Peyer's patch (tissue), 4 donors: ENCODE results near the gene SLC35F4. TPM values are rescaled to one million over a fixed set of nuclear protein-coding genes. Genes with fewer than 3 reads are reported as not detected.

Experiments used
- DNase-seq, 3 donors: peaks; one replicate each; pipeline ENCODE4 v3.0.0-alpha.2; 2017 to 2019
- H3K27ac ChIP-seq, 4 donors: fragments of 200-600 bp; sonication (generic); one replicate each; pipeline ENCODE4 v1.5.1; 2016 to 2019
- H3K27me3 ChIP-seq, 2 donors: fragments of 200-600 bp; sonication (generic); one replicate each; pipeline ENCODE4 v1.5.1; 2019
- H3K36me3 ChIP-seq, 3 donors: fragments of 200-600 bp; sonication (generic); one replicate each; pipeline ENCODE4 v1.5.1; 2016 to 2019
- H3K4me1 ChIP-seq, 4 donors: fragments of 200-600 bp; sonication (generic); one replicate each; pipeline ENCODE4 v1.5.1; 2016 to 2019
- H3K4me3 ChIP-seq, 4 donors: fragments of 200-600 bp; sonication (generic); 1 replicate in 3 of 4; 2 replicates in 1 of 4; pipeline ENCODE4 v1.5.1; 2016 to 2019; ENCODE audit warnings: mild to moderate bottlenecking in 1 of 4
- H3K9me3 ChIP-seq, 4 donors: fragments of 200-600 bp; sonication (generic); one replicate each; pipeline ENCODE4 v1.5.1; 2016 to 2019; ENCODE audit warnings: mild to moderate bottlenecking in 1 of 4
- POLR2A ChIP-seq, 2 donors: fragments of 450-650 bp; IDR thresholded peaks; one replicate each; pipeline ENCODE4 v1.5.1; 2017; ENCODE audit warnings: antibody characterized with exemption in 2 of 2, mild to moderate bottlenecking in 2 of 2, moderate library complexity in 2 of 2
- total RNA-seq, 4 donors: library from RNA; depleted of rRNA; stranded (reverse); fragments of >200 nt; gene quantifications; one replicate each; pipeline ENCODE4 v1.1.0, GENCODE V29; 2016
- TF ChIP-seq, protein P1 (sequence below), 6 experiments: fragments of 450-650 bp in 4 of 6; fragments of 200-600 bp in 2 of 6; sonication (generic) in 1 of 6; IDR thresholded peaks; one replicate each; pipeline ENCODE4 v1.5.1; 2017 to 2019; ENCODE audit warnings: antibody characterized with exemption in 6 of 6, mild to moderate bottlenecking in 3 of 6, moderate library complexity in 1 of 6

SLC35F4 gene
- total RNA-seq, 4 donors from 2014 or later = not detected

GRCh38 chr14:57582746-57583145, 283.1 kb downstream of the SLC35F4 start:
- H3K27me3 ChIP-seq = no peaks in the 10 kb centered on the region
- no peaks in the 10 kb centered on the region for H3K9me3 ChIP-seq
- no peak overlapping the region for H3K27ac ChIP-seq
- H3K4me1 ChIP-seq = no peaks in the 10 kb centered on the region
- DNase-seq = no peak
- H3K36me3 ChIP-seq = no peaks in the 10 kb centered on the region
- H3K4me3 ChIP-seq = no peak overlapping the region
- TF ChIP-seq POLR2A (IDR thresholded peaks at IDR 0.05) = no peak
- TF ChIP-seq, protein P1, sequence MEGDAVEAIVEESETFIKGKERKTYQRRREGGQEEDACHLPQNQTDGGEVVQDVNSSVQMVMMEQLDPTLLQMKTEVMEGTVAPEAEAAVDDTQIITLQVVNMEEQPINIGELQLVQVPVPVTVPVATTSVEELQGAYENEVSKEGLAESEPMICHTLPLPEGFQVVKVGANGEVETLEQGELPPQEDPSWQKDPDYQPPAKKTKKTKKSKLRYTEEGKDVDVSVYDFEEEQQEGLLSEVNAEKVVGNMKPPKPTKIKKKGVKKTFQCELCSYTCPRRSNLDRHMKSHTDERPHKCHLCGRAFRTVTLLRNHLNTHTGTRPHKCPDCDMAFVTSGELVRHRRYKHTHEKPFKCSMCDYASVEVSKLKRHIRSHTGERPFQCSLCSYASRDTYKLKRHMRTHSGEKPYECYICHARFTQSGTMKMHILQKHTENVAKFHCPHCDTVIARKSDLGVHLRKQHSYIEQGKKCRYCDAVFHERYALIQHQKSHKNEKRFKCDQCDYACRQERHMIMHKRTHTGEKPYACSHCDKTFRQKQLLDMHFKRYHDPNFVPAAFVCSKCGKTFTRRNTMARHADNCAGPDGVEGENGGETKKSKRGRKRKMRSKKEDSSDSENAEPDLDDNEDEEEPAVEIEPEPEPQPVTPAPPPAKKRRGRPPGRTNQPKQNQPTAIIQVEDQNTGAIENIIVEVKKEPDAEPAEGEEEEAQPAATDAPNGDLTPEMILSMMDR (IDR thresholded peaks at IDR 0.05) = no peak

DNA sequence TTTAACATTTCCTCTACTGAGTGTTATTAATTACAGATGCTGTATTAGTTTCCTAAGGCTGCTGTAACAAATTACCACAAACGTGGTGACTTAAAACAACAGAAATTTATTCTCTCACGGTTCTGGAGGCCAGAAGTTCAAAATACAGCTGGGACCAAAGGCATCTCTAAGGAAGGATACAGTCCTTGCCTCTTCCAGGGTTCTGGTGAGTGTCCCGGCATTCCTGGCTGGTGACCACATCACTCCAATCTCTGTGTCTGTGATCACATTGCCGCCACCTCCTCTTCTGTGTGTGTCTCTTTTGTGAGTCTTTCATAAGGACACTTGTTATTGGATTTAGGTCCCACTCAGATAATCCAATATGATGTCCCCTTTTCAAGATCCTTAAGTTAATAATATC, 287.1 kb downstream of the SLC35F4 start:
- H3K4me1 ChIP-seq = no peaks in the 10 kb centered on the region
- H3K27ac ChIP-seq = no peak overlapping the region
- no peaks in the 10 kb centered on the region for H3K9me3 ChIP-seq
- no peak for DNase-seq
- TF ChIP-seq, protein P1 (IDR thresholded peaks at IDR 0.05) = no peak
- no peak for TF ChIP-seq POLR2A (IDR thresholded peaks at IDR 0.05)
- H3K36me3 ChIP-seq = no peaks in the 10 kb centered on the region
- H3K4me3 ChIP-seq = no peak overlapping the region
- no peaks in the 10 kb centered on the region for H3K27me3 ChIP-seq

DNA sequence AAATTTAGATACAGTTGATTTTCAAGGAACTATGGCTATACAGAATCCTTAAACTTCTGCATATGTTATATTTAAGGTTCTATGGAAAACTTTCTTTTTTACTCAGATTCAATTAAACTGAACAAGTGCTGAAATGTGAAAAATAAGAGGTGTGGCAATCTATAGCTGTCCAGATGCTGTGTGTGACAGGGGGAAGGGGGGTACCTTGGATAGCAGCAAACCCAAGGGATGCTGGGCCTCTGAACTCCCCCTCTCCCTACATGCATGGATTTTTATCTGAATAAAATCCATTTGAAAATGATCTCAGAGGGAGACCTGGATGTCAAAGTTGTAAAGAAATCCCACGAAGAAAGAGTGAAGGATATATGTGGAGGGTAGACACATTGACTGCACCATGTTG, 289.4 kb downstream of the SLC35F4 start:
- H3K27ac ChIP-seq = no peak overlapping the region
- no peaks in the 10 kb centered on the region for H3K36me3 ChIP-seq
- no peak for DNase-seq
- H3K4me1 ChIP-seq = no peaks in the 10 kb centered on the region
- H3K4me3 ChIP-seq = no peak overlapping the region
- TF ChIP-seq, protein P1 (IDR thresholded peaks at IDR 0.05) = no peak
- TF ChIP-seq POLR2A (IDR thresholded peaks at IDR 0.05) = no peak
- no peaks in the 10 kb centered on the region for H3K27me3 ChIP-seq
- no peaks in the 10 kb centered on the region for H3K9me3 ChIP-seq

GRCh38 chr14:57575482-57575881, 290.4 kb downstream of the SLC35F4 start:
- H3K4me3 ChIP-seq = no peak overlapping the region
- TF ChIP-seq, protein P1 (IDR thresholded peaks at IDR 0.05) = no peak
- TF ChIP-seq POLR2A (IDR thresholded peaks at IDR 0.05) = no peak
- H3K27me3 ChIP-seq = no peaks in the 10 kb centered on the region
- H3K36me3 ChIP-seq = no peaks in the 10 kb centered on the region
- no peak overlapping the region for H3K27ac ChIP-seq
- no peak for DNase-seq
- H3K9me3 ChIP-seq = no peaks in the 10 kb centered on the region
- H3K4me1 ChIP-seq = no peaks in the 10 kb centered on the region

DNA sequence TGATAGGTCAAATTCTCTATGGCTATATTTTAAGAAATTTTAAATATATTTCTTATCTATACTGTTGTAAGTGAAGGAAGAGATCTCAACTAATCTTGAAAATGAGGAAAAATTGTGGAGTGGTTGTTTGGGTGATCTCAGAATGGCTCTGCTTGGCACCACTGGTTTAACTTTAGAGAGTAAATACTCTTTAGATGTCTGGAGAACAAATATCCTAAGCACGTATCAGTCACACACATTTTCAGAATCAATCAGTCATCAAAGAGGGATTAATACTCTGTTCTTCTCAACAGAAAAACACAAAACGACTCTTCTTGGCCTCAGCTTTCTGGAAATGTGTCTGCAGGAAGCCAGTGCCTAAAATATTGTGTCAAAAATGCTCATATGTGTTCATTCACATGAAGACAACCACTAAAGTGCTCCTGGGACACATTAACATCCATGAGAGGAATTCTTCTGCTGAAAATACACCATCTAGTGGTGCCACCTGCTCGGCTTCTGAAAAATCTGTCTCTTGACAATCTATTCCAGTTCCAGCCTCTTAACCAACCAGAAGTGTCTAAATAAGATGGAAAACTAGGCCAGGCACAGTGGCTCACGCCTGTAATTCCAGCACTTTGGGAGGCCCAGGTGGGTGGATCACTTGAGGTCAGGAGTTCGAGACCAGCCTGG, 291.1 kb downstream of the SLC35F4 start:
- no peaks in the 10 kb centered on the region for H3K4me1 ChIP-seq
- no peaks in the 10 kb centered on the region for H3K9me3 ChIP-seq
- no peak overlapping the region for H3K4me3 ChIP-seq
- DNase-seq = no peak
- H3K36me3 ChIP-seq = no peaks in the 10 kb centered on the region
- H3K27ac ChIP-seq = no peak overlapping the region
- no peaks in the 10 kb centered on the region for H3K27me3 ChIP-seq
- no peak for TF ChIP-seq POLR2A (IDR thresholded peaks at IDR 0.05)
- TF ChIP-seq, protein P1 (IDR thresholded peaks at IDR 0.05) = no peak

DNA sequence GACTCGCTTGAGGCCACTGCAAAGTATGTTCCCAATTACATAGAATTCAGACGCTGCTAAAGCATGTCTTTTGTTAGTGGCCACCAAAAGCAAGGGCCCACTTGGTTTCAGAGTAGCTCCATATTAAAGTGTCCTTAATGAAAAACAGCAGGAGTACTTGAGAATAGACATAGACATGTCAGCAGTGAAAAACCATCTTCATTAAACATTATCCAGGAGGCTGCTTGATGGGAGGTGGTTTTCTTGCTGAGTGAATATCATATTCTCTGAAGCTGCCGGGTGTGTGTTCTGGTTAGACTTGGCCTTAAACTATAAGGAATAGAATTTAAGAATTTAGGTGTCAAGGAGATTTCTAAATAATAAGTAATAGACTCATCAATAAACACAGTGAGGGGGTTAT, 292.7 kb downstream of the SLC35F4 start:
- Histone ChIP-seq H3K4me1 (no peaks in the 10 kb centered on the region), H3K27ac (no peak overlapping the region), H3K36me3 (no peaks in the 10 kb centered on the region), H3K9me3 (no peaks in the 10 kb centered on the region), H3K4me3 (no peak overlapping the region), H3K27me3 (no peaks in the 10 kb centered on the region)
- no peak for TF ChIP-seq POLR2A (IDR thresholded peaks at IDR 0.05)
- TF ChIP-seq, protein P1 (IDR thresholded peaks at IDR 0.05) = no peak
- no peak for DNase-seq
